ENCODE data around the gene TBC1D3B. TPM values are rescaled to one million over a fixed set of nuclear protein-coding genes. Genes with fewer than 3 reads are reported as not detected.
"Not testable (repeated sequence)": the region's sequence is repeated elsewhere in the genome, so short reads cannot be mapped to it uniquely, and the experiment has no call there.

Gene TBC1D3B
- total and polyA plus RNA-seq, 7 donors, result 1.3 to 5.6 (median 2.0) TPM

- Histone ChIP-seq H3K4me1 (no peaks in the 10 kb centered on the region), H3K27me3 (ENCODE audit: insufficient read depth in 3 of 3, low read length in 2 of 3) (peaks cover 0 to 3% (median 2%) of the 10 kb centered on the region in 3 donors), H3K36me3 (ENCODE audit: insufficient read depth in 1 of 2, low read depth in 1 of 2) (no peaks in the 10 kb centered on the region), H3K9me3 (peaks cover 13% of the 10 kb centered on the region), H3K4me3 (no peak overlapping the region), H3K27ac (no peak overlapping the region)
- ATAC-seq (no peak), DNase-seq (no peak)
- intact Hi-C loops (cut with DNase I), result no loop called here
- no peak for TF ChIP-seq CTCF (IDR thresholded peaks at IDR 0.05)
- 74 to 85% (median 81%) methylated on average over 7 of the region's 7 CpGs for WGBS, 3 donors
Measured at GRCh38 chr17:36127199-36127893, 49.1 kb downstream of the TBC1D3B start.

GRCh38 chr17:36124879-36125824 is 51.3 kb downstream of the TBC1D3B start:
- ATAC-seq, result no peak

GRCh38 chr17:36123431-36123830 is 53.0 kb downstream of the TBC1D3B start:
- TF ChIP-seq CTCF (IDR thresholded peaks at IDR 0.05), result no peak
- no peaks in the 10 kb centered on the region for H3K36me3 ChIP-seq (ENCODE audit: insufficient read depth in 1 of 2, low read depth in 1 of 2)
- no peak overlapping the region for H3K4me3 ChIP-seq
- no peak overlapping the region for H3K27ac ChIP-seq
- H3K9me3 ChIP-seq, result peaks cover 13% of the 10 kb centered on the region
- intact Hi-C loops (cut with DNase I), result no loop called here
- 59 to 66% (median 66%) methylated on average over 2 of the region's 2 CpGs for WGBS, 3 donors
- ATAC-seq, result no peak
- H3K4me1 ChIP-seq, result no peaks in the 10 kb centered on the region
- H3K27me3 ChIP-seq (ENCODE audit: insufficient read depth in 3 of 3, low read length in 2 of 3), result peaks cover 0 to 2% (median 0%) of the 10 kb centered on the region in 3 donors
- DNase-seq, result no peak

More at GRCh38 chr17:36124879-36125824, 51.3 kb downstream of the TBC1D3B start:
- no peak overlapping the region for H3K4me3 ChIP-seq
- intact Hi-C loops (cut with DNase I), result no loop called here
- no peaks in the 10 kb centered on the region for H3K36me3 ChIP-seq (ENCODE audit: insufficient read depth in 1 of 2, low read depth in 1 of 2)
- peaks cover 13% of the 10 kb centered on the region for H3K9me3 ChIP-seq
- WGBS, 3 donors, result 81 to 82% (median 81%) methylated on average over 9 of the region's 9 CpGs
- H3K27ac ChIP-seq, result no peak overlapping the region
- no peak for TF ChIP-seq CTCF (IDR thresholded peaks at IDR 0.05)
- H3K27me3 ChIP-seq (ENCODE audit: insufficient read depth in 3 of 3, low read length in 2 of 3), result peaks cover 0 to 3% (median 2%) of the 10 kb centered on the region in 3 donors
- no peaks in the 10 kb centered on the region for H3K4me1 ChIP-seq
- no peak for DNase-seq

GRCh38 chr17:36121099-36121498 is 55.3 kb downstream of the TBC1D3B start:
- ATAC-seq; H3K4me3 ChIP-seq; H3K36me3 ChIP-seq (ENCODE audit: insufficient read depth in 1 of 2, low read depth in 1 of 2); H3K27ac ChIP-seq; intact Hi-C loops (cut with DNase I); H3K27me3 ChIP-seq (ENCODE audit: insufficient read depth in 3 of 3, low read length in 2 of 3); DNase-seq; H3K4me1 ChIP-seq: not testable (repeated sequence)
- H3K9me3 ChIP-seq, result peaks cover 11% of the 10 kb centered on the region
- 65 to 75% (median 68%) methylated on average over 6 of the region's 6 CpGs for whole genome bisulfite sequencing, 3 donors

- Histone ChIP-seq H3K36me3 (ENCODE audit: insufficient read depth in 1 of 2, low read depth in 1 of 2) (no peaks in the 10 kb centered on the region), H3K27me3 (ENCODE audit: insufficient read depth in 3 of 3, low read length in 2 of 3) (no peaks in the 10 kb centered on the region), H3K4me3 (no peak overlapping the region), H3K9me3 (peaks cover 3% of the 10 kb centered on the region), H3K4me1 (no peaks in the 10 kb centered on the region), H3K27ac (no peak overlapping the region)
- intact Hi-C loops (cut with DNase I), result no loop called here
- DNase-seq, result no peak
- TF ChIP-seq CTCF (IDR thresholded peaks at IDR 0.05), result no peak
- no peak for ATAC-seq
- 64 to 74% (median 67%) methylated on average over 3 of the region's 3 CpGs for WGBS, 3 donors
Measured at GRCh38 chr17:36120221-36120620, 56.2 kb downstream of the TBC1D3B start.
